K562 (cell line): Measurements from ENCODE around the gene BTBD10. TPM values are rescaled to one million over a fixed set of nuclear protein-coding genes. Genes with fewer than 3 reads are reported as not detected.

Experiments
- ATAC-seq: fragments of 200-7000 bp; cut with Tn5 transposase; 3 replicates; pipeline ENCODE4 v1.9.1; 2020; ENCODE audit warnings: moderate library complexity
- BruUV-seq: library from RNA; stranded (reverse); fragments of 400-500 nt; replicated peaks from 2 replicates; lab custom pipeline; 2021; lab: Mats Ljungman, UMichigan
- CTCF ChIA-PET: fragments of 300-600 bp; formaldehyde crosslinking; extraction: SDS; loops from one replicate; lab custom pipeline; 2021; ENCODE audit warnings: low intra/inter-chr PET ratio; lab: Yijun Ruan, JAX
- POLR2A ChIA-PET: fragments of 300-600, 350-650 bp; sonication (Branson Sonifier 250); formaldehyde crosslinking; extraction: SDS; loops from one replicate; lab custom pipeline; 2021; ENCODE audit warnings: antibody characterized with exemption, inconsistent platforms; lab: Yijun Ruan, JAX
- DNase-seq, 4 experiments: peaks; one replicate each; pipeline versions ENCODE4 v3.0.0 to v3.0.0-alpha.2; 2011 to 2018; ENCODE audit warnings: low spot score in 3 of 4, mixed read lengths in 3 of 4; ENCODE audit errors: extremely low read depth in 1 of 4
- FAIRE-seq: peaks from 2 replicates; lab custom pipeline; 2011; peaks lifted over from hg19 to GRCh38; lab: Jason Lieb, UNC
- H2AFZ ChIP-seq: 2 replicates; pipeline ENCODE4 v1.6.0; 2011; ENCODE audit warnings: low read depth, low read length, control low read depth, inconsistent platforms
- H3K27ac ChIP-seq: fragments of 200-600 bp; 3 replicates; pipeline ENCODE4 v1.8.0; 2011; ENCODE audit warnings: low read depth, mild to moderate bottlenecking, control low read depth, inconsistent platforms, low read length, moderate library complexity, mixed read lengths; ENCODE audit errors: extremely low read depth
- H3K27me3 ChIP-seq, 2 experiments: fragments of 300-600 bp in 1 of 2; 2 replicates in 1 of 2; 3 replicates in 1 of 2; pipeline versions ENCODE4 v1.6.0 to v1.8.0; 2011; ENCODE audit warnings: inconsistent platforms in 2 of 2, low read length in 2 of 2, mild to moderate bottlenecking in 1 of 2, mixed read lengths in 1 of 2, moderate library complexity in 1 of 2; ENCODE audit not compliant: control insufficient read depth in 2 of 2, insufficient read depth in 2 of 2
- H3K36me3 ChIP-seq: fragments of 300-600 bp; 3 replicates; pipeline ENCODE4 v1.8.0; 2011; ENCODE audit warnings: mild to moderate bottlenecking, low read length, inconsistent platforms; ENCODE audit not compliant: control insufficient read depth, insufficient read depth
- H3K4me1 ChIP-seq, 2 experiments: fragments of 200-600 bp in 1 of 2; replicated peaks in 1 of 2; 2 replicates in 1 of 2; 3 replicates in 1 of 2; pipeline versions ENCODE4 v1.5.1 to v1.8.0; 2011; ENCODE audit warnings: inconsistent platforms in 2 of 2, low read length in 2 of 2, mild to moderate bottlenecking in 1 of 2, mixed read lengths in 1 of 2, moderate library complexity in 1 of 2; ENCODE audit not compliant: control insufficient read depth in 2 of 2, insufficient read depth in 2 of 2
- H3K4me2 ChIP-seq: 2 replicates; pipeline ENCODE4 v1.6.1; 2011; ENCODE audit warnings: low read length, control low read depth, inconsistent platforms, mixed read lengths; ENCODE audit not compliant: insufficient read depth
- H3K4me3 ChIP-seq: fragments of 200-600 bp; sonication (generic), shearing (Covaris generic); 2 replicates; pipeline ENCODE4 v1.5.1; 2016; ENCODE audit warnings: control low read depth, inconsistent platforms
- H3K79me2 ChIP-seq: fragments of 200-600 bp; 3 replicates; pipeline ENCODE4 v1.8.0; 2011; ENCODE audit warnings: low read length, inconsistent platforms; ENCODE audit not compliant: control insufficient read depth, insufficient read depth
- H3K9ac ChIP-seq, 2 experiments: 2 replicates each; pipeline versions ENCODE4 v1.6.0 to v1.6.1; 2011; ENCODE audit warnings: low read depth in 2 of 2, low read length in 2 of 2, control low read depth in 1 of 2, inconsistent platforms in 1 of 2, mild to moderate bottlenecking in 1 of 2, mixed read lengths in 1 of 2; ENCODE audit not compliant: insufficient read depth in 1 of 2
- H3K9me1 ChIP-seq: one replicate; pipeline ENCODE4 v1.6.0; 2011; ENCODE audit warnings: inconsistent platforms, mild to moderate bottlenecking, low read length, moderate library complexity; ENCODE audit not compliant: control insufficient read depth, insufficient read depth
- H3K9me3 ChIP-seq: replicated peaks from 2 replicates; pipeline ENCODE4 v1.5.1; 2011; ENCODE audit warnings: low read depth, low read length, inconsistent platforms; ENCODE audit not compliant: control insufficient read depth, insufficient read depth
- H4K20me1 ChIP-seq: replicated peaks from 2 replicates; pipeline ENCODE4 v1.6.1; 2011; ENCODE audit warnings: low read length, inconsistent platforms, mixed read lengths; ENCODE audit not compliant: control insufficient read depth, insufficient read depth
- ARHGAP35 ChIP-seq: fragments of 450-650 bp; IDR thresholded peaks from 2 replicates; pipeline ENCODE4 v1.6.1; 2018; ENCODE audit not compliant: partially characterized antibody
- ASH1L ChIP-seq: fragments of 450-650 bp; IDR thresholded peaks from 2 replicates; pipeline ENCODE4 v1.6.1; 2018; ENCODE audit warnings: borderline replicate concordance, mild to moderate bottlenecking, low read depth; ENCODE audit not compliant: partially characterized antibody
- ATF2 ChIP-seq: sonication (generic); formaldehyde crosslinking; IDR thresholded peaks from 2 replicates; pipeline ENCODE4 v1.8.1; 2022; ENCODE audit warnings: missing genetic modification reagents
- CBX3 ChIP-seq, 2 experiments: IDR thresholded peaks; 1 replicate in 1 of 2; 2 replicates in 1 of 2; pipeline ENCODE4 v1.6.1; 2012; ENCODE audit warnings: inconsistent platforms in 2 of 2, low read length in 2 of 2, borderline replicate concordance in 1 of 2, control low read depth in 1 of 2
- PRMT5 ChIP-seq: sonication (generic); formaldehyde crosslinking; IDR thresholded peaks from 2 replicates; pipeline ENCODE4 v1.5.0; 2020; ENCODE audit warnings: missing genetic modification reagents
- RBBP5 ChIP-seq: fragments of 200-600 bp; sonication (generic); IDR thresholded peaks from 2 replicates; pipeline ENCODE4 v1.6.1; 2012; ENCODE audit warnings: borderline replicate concordance, mild to moderate bottlenecking, low read length, control low read depth, inconsistent platforms; ENCODE audit not compliant: insufficient read depth, poor library complexity, severe bottlenecking
- SLC30A9 ChIP-seq: fragments of 250-450 bp; sonication (Bioruptor Pico); IDR thresholded peaks from 2 replicates; pipeline ENCODE4 v1.8.0; 2022; ENCODE audit warnings: mild to moderate bottlenecking, moderate library complexity
- SP2 ChIP-seq: IDR thresholded peaks from 2 replicates; pipeline ENCODE4 v1.6.1; 2011; ENCODE audit warnings: mild to moderate bottlenecking, low read depth, low read length, moderate library complexity; ENCODE audit not compliant: poor library complexity, severe bottlenecking; ENCODE audit errors: extremely low read depth
- ZBTB7A ChIP-seq: IDR thresholded peaks from 2 replicates; pipeline ENCODE4 v1.6.1; 2011; ENCODE audit warnings: low read depth, mild to moderate bottlenecking, low read length, moderate library complexity, borderline replicate concordance; ENCODE audit not compliant: control insufficient read depth
- ZNF609 ChIP-seq: sonication (generic); formaldehyde crosslinking; IDR thresholded peaks from 2 replicates; pipeline ENCODE4 v1.8.1; 2023; ENCODE audit warnings: missing genetic modification reagents, mild to moderate bottlenecking, borderline replicate concordance
- WGBS: fragments of 100-300 bp; shearing (Covaris generic); methylation state at CpG from one replicate; pipeline ENCODE4 v1.1.6; 2016; ENCODE audit warnings: low coverage, mixed read lengths; ENCODE audit not compliant: insufficient coverage; ENCODE audit errors: missing lambda C conversion rate; 5-methylcytosine and 5-hydroxymethylcytosine counted together
- in situ Hi-C: fragments of 300-500 bp; cut with MboI; formaldehyde crosslinking; loops from 4 replicates; pipeline ENCODE4 v1.15.0; 2018; ENCODE audit warnings: inconsistent platforms, mixed read lengths
- intact Hi-C: fragments of 100-400 bp; cut with micrococcal nuclease; formaldehyde crosslinking; loops from 2 replicates; pipeline ENCODE4 v1.14.2; 2022
- polyA plus RNA-seq, 8 experiments: library from polyadenylated mRNA; depleted of rRNA in 4 of 8; stranded (reverse) in 5 of 8; unstranded in 3 of 8; fragments of >200 nt; fragmentation: Nextera tagmentation in 2 of 8; fragmentation: Illumina TruSeq in 1 of 8; extraction: Ambion mirVana in 2 of 8; extraction: Trizol in 1 of 8; gene quantifications; 2 replicates each; pipeline versions ENCODE4 v1.2.1 to v1.2.3, GENCODE V29; 2011 to 2014; ENCODE audit warnings: inconsistent platforms in 1 of 8, missing spikeins in 1 of 8
- total RNA-seq, 7 experiments: library from RNA; depleted of rRNA in 6 of 7; stranded (reverse); fragments of >200 nt in 6 of 7; fragmentation: Illumina TruSeq in 2 of 7; extraction: Trizol in 2 of 7; gene quantifications; 2 replicates each; pipeline versions ENCODE4 v1.2.1 to v1.2.3, GENCODE V29; 2011 to 2021; ENCODE audit warnings: low replicate concordance in 1 of 7

Gene BTBD10
- total and polyA plus RNA-seq, 9 of the 15 experiments (the other 6 are each of a cell fraction or from before 2014, with no cell fraction given), result 11.6 to 22.8 (median 16.3) TPM

- TSS peak; percentile 43 for BruUV-seq
- 69% methylated on average over 3 of the region's 3 CpGs for WGBS
- DNase-seq, result no peak
- ChIA-PET CTCF (no interaction called here), POLR2A (no interaction called here)
- H3K4me1 ChIP-seq, result peaks cover 8 to 14% of the 10 kb centered on the region in 2 experiments
- no peak overlapping the region for H3K4me2 ChIP-seq
- ATAC-seq, result no peak
- H4K20me1 ChIP-seq, result no peaks in the 10 kb centered on the region
- no peak overlapping the region for H2AFZ ChIP-seq
- in situ Hi-C loops, result no loop called here
- H3K36me3 ChIP-seq, result no peaks in the 10 kb centered on the region
- no peak for FAIRE-seq
- H3K9ac ChIP-seq, result no peak overlapping the region
- no peaks in the 10 kb centered on the region for H3K9me1 ChIP-seq
- H3K4me3 ChIP-seq, result no peak overlapping the region
- no peaks in the 10 kb centered on the region for H3K9me3 ChIP-seq
- H3K27ac ChIP-seq, result no peak overlapping the region
- H3K27me3 ChIP-seq, result no peaks in the 10 kb centered on the region
- intact Hi-C loops, result loop anchor here (10.0 kb wide), 3 partner anchors 106 to 234 kb away; partner anchors contain the start of gene FAR1
- H3K79me2 ChIP-seq, result peaks cover 19% of the 10 kb centered on the region
- no peak for TF ChIP-seq ATF2
- TF ChIP-seq ZNF609, result no peak
- TF ChIP-seq PRMT5 (CRISPR knock-in tag), result no peak
- no peak for TF ChIP-seq ASH1L
- TF ChIP-seq CBX3 (IDR thresholded peaks at IDR 0.05; ENCODE audit: borderline replicate concordance in 1 of 2, low read length in 2 of 2), result no peak
- TF ChIP-seq ARHGAP35, result no peak
- TF ChIP-seq SP2, result no peak
- no peak for TF ChIP-seq RBBP5
- no peak for TF ChIP-seq ZBTB7A
- TF ChIP-seq SLC30A9 (CRISPR knock-in tag), result no peak
Measured at GRCh38 chr11:13461291-13461690, 1.7 kb downstream of the BTBD10 start.
